H9 (cell line): Measurements from ENCODE around the gene BCL7B. TPM values are rescaled to one million over a fixed set of nuclear protein-coding genes. Genes with fewer than 3 reads are reported as not detected.

Experiments used
- DNase-seq: peaks from one replicate; pipeline ENCODE4 v3.0.0-alpha.2; 2017
- H2AFZ ChIP-seq: one replicate; pipeline ENCODE4 v1.6.1; 2013; ENCODE audit warnings: mild to moderate bottlenecking, low read length, control low read depth, moderate library complexity
- H2AK5ac ChIP-seq: 2 replicates; pipeline ENCODE4 v1.6.1; 2013; ENCODE audit warnings: low read length, control low read depth, mixed read lengths; ENCODE audit not compliant: insufficient read length
- H2BK120ac ChIP-seq: one replicate; pipeline ENCODE4 v1.6.1; 2013; ENCODE audit warnings: low read depth, mild to moderate bottlenecking, low read length, control low read depth, inconsistent platforms; ENCODE audit not compliant: poor library complexity, severe bottlenecking
- H2BK12ac ChIP-seq: 2 replicates; pipeline ENCODE4 v1.6.1; 2013; ENCODE audit warnings: low read length, control low read depth, mixed read lengths, low read depth; ENCODE audit not compliant: insufficient read length
- H2BK15ac ChIP-seq: 2 replicates; pipeline ENCODE4 v1.6.1; 2013; ENCODE audit warnings: low read depth, low read length, control low read depth
- H2BK20ac ChIP-seq: one replicate; pipeline ENCODE4 v1.6.1; 2013; ENCODE audit warnings: low read depth, mild to moderate bottlenecking, low read length, control low read depth, inconsistent platforms; ENCODE audit not compliant: poor library complexity, severe bottlenecking
- H2BK5ac ChIP-seq: 2 replicates; pipeline ENCODE4 v1.6.1; 2013; ENCODE audit warnings: low read length, control low read depth, mixed read lengths; ENCODE audit not compliant: insufficient read length
- H3K14ac ChIP-seq: 2 replicates; pipeline ENCODE4 v1.6.1; 2013; ENCODE audit warnings: low read length, control low read depth; ENCODE audit not compliant: insufficient read depth
- H3K18ac ChIP-seq: 2 replicates; pipeline ENCODE4 v1.6.1; 2013; ENCODE audit warnings: low read depth, mild to moderate bottlenecking, mixed read lengths, low read length, control low read depth; ENCODE audit not compliant: insufficient read length
- H3K23ac ChIP-seq: 2 replicates; pipeline ENCODE4 v1.6.1; 2013; ENCODE audit warnings: low read length, control low read depth, mixed read lengths, low read depth; ENCODE audit not compliant: insufficient read length
- H3K23me2 ChIP-seq: 2 replicates; pipeline ENCODE4 v1.6.1; 2013; ENCODE audit warnings: low read depth, mild to moderate bottlenecking, mixed read lengths, low read length, control low read depth; ENCODE audit not compliant: insufficient read length, poor library complexity, severe bottlenecking
- H3K27ac ChIP-seq: 2 replicates; pipeline ENCODE4 v1.5.1; 2013; ENCODE audit warnings: low read length, control low read depth, mixed read lengths, low read depth; ENCODE audit not compliant: insufficient read length
- H3K27me3 ChIP-seq: 2 replicates; pipeline ENCODE4 v1.6.1; 2013; ENCODE audit warnings: low read length, control low read depth, inconsistent platforms; ENCODE audit not compliant: insufficient read depth
- H3K4ac ChIP-seq: 2 replicates; pipeline ENCODE4 v1.6.1; 2013; ENCODE audit warnings: low read depth, mild to moderate bottlenecking, control low read depth, inconsistent platforms, low read length, moderate library complexity
- H3K4me1 ChIP-seq: 2 replicates; pipeline ENCODE4 v1.6.1; 2013; ENCODE audit warnings: low read length, control low read depth, inconsistent platforms; ENCODE audit not compliant: insufficient read depth
- H3K4me2 ChIP-seq: 2 replicates; pipeline ENCODE4 v1.6.1; 2013; ENCODE audit warnings: low read length, control low read depth, mixed read lengths; ENCODE audit not compliant: insufficient read length, insufficient read depth
- H3K56ac ChIP-seq: 2 replicates; pipeline ENCODE4 v1.6.1; 2013; ENCODE audit warnings: low read depth, mild to moderate bottlenecking, mixed read lengths, low read length, control low read depth; ENCODE audit not compliant: insufficient read length
- H3K79me1 ChIP-seq: 2 replicates; pipeline ENCODE4 v1.6.1; 2013; ENCODE audit warnings: low read depth, mild to moderate bottlenecking, moderate library complexity, low read length, control low read depth, inconsistent platforms; ENCODE audit not compliant: insufficient read depth, poor library complexity, severe bottlenecking
- H3K79me2 ChIP-seq: 2 replicates; pipeline ENCODE4 v1.6.1; 2013; ENCODE audit warnings: low read length, control low read depth, inconsistent platforms; ENCODE audit not compliant: insufficient read depth
- H3K9ac ChIP-seq: 2 replicates; pipeline ENCODE4 v1.6.1; 2013; ENCODE audit warnings: low read length, control low read depth, mixed read lengths; ENCODE audit not compliant: insufficient read length; ENCODE audit errors: extremely low read depth
- H3K9me3 ChIP-seq: one replicate; pipeline ENCODE4 v1.6.1; 2013; ENCODE audit warnings: low read depth, low read length, inconsistent platforms; ENCODE audit not compliant: control insufficient read depth
- H3T11ph ChIP-seq: one replicate; pipeline ENCODE4 v1.6.1; 2013; ENCODE audit warnings: mild to moderate bottlenecking, low read length, control low read depth, inconsistent platforms
- H4K20me1 ChIP-seq: one replicate; pipeline ENCODE4 v1.6.1; 2013; ENCODE audit not compliant: control insufficient read depth, insufficient read length, insufficient read depth
- H4K5ac ChIP-seq: 2 replicates; pipeline ENCODE4 v1.6.1; 2013; ENCODE audit warnings: low read depth, mild to moderate bottlenecking, mixed read lengths, low read length, control low read depth; ENCODE audit not compliant: insufficient read length
- H4K8ac ChIP-seq: replicated peaks from 2 replicates; pipeline ENCODE4 v1.6.1; 2013; ENCODE audit warnings: low read length, control low read depth, mixed read lengths, low read depth; ENCODE audit not compliant: insufficient read length
- H4K91ac ChIP-seq: 2 replicates; pipeline ENCODE4 v1.6.1; 2013; ENCODE audit warnings: low read depth, mild to moderate bottlenecking, moderate library complexity, mixed read lengths, low read length, control low read depth; ENCODE audit not compliant: insufficient read length
- H3K27ac Mint-ChIP-seq, 3 experiments: 2 replicates in 2 of 3; 3 replicates in 1 of 3; pipeline ENCODE4 v1.8.0; 2020 to 2021; ENCODE audit warnings: mixed read lengths in 3 of 3, mild to moderate bottlenecking in 1 of 3, moderate library complexity in 1 of 3
- H3K27me3 Mint-ChIP-seq: 2 replicates; pipeline ENCODE4 v1.8.0; 2021; ENCODE audit warnings: low read depth, mild to moderate bottlenecking, moderate library complexity, mixed read lengths
- H3K36me3 Mint-ChIP-seq, 3 experiments: 2 replicates in 2 of 3; 3 replicates in 1 of 3; pipeline ENCODE4 v1.8.0; 2020 to 2021; ENCODE audit warnings: low read depth in 3 of 3, mixed read lengths in 3 of 3; ENCODE audit not compliant: insufficient read depth in 1 of 3
- H3K4me1 Mint-ChIP-seq, 2 experiments: 2 replicates each; pipeline ENCODE4 v1.8.0; 2020; ENCODE audit warnings: mixed read lengths in 2 of 2
- H3K4me3 Mint-ChIP-seq, 2 experiments: 2 replicates in 1 of 2; 3 replicates in 1 of 2; pipeline ENCODE4 v1.8.0; 2020 to 2021; ENCODE audit warnings: mild to moderate bottlenecking in 2 of 2, mixed read lengths in 2 of 2, moderate library complexity in 1 of 2
- H3K9me3 Mint-ChIP-seq, 2 experiments: 2 replicates in 1 of 2; 3 replicates in 1 of 2; pipeline ENCODE4 v1.8.0; 2020; ENCODE audit warnings: mild to moderate bottlenecking in 2 of 2, mixed read lengths in 2 of 2, moderate library complexity in 1 of 2
- WGBS: extraction: QIAGEN DNeasy Blood & Tissue Kit; methylation state at CpG from one replicate; pipeline ENCODE4 v1.1.7; 2013; ENCODE audit warnings: missing lambda C conversion rate, low lambda C conversion rate, mixed read lengths; ENCODE audit not compliant: insufficient read length; ENCODE audit errors: extremely low coverage; 5-methylcytosine and 5-hydroxymethylcytosine counted together
- total RNA-seq: library from RNA; stranded (reverse); gene quantifications from 2 replicates; pipeline ENCODE4 v1.2.1, GENCODE V29; 2021
- TF ChIP-seq, protein P1 (sequence below): fragments of 200-600 bp; sonication (generic); conservative IDR thresholded peaks from 3 replicates; pipeline ENCODE4 v1.8.0; 2021; ENCODE audit warnings: antibody characterized with exemption, mild to moderate bottlenecking

The BCL7B gene
- total RNA-seq, 1 experiment from 2014 or later, result 48.9 TPM

DNA sequence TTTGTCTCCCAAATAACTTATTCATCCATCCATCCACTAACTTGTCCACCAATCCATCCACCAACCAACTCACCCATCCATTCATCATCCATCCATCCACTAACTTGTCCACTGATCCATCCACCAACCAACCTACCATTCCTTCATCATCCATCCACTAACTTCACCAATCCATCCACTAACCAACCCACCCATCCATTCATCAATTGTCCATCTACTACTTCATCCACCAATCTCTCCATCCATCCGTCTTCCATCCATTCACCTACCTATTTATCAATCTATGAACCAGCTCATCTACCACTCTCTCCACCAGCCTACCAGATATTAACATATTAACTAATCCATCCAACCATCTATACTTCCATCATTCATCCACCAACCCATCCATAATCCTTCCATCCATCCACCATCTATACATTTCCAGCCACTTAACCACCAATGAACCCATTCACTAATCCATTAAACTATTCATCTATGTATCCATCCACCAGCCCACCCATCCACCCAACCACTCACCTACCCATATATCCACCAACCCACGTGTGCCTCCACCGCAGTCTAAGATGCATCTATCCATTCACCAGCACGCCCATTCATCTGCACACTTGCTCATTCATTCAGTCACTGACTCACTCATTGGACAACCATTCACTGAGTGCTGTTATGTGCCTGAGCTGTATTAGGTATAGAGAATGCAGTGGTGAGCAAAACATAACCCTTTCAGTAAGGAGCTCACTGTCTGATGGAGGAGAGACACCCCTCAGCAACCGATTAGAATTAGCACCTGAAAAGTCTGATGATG, 40.7 kb upstream of the BCL7B start:
- Histone ChIP-seq H3K9ac (no peak overlapping the region), H3T11ph (no peak overlapping the region), H4K8ac (no peak overlapping the region), H3K18ac (no peak overlapping the region), H2BK120ac (no peak overlapping the region), H3K23ac (no peak overlapping the region), H3K79me2 (no peaks in the 10 kb centered on the region), H3K79me1 (no peaks in the 10 kb centered on the region), H2BK15ac (no peak overlapping the region), H3K4me2 (no peak overlapping the region), H3K56ac (no peak overlapping the region), H3K9me3 (no peaks in the 10 kb centered on the region), H3K27me3 (no peaks in the 10 kb centered on the region; the same call in 1 of the 2 replicates), H3K4ac (no peak overlapping the region), H2BK5ac (no peak overlapping the region), H3K4me1 (no peaks in the 10 kb centered on the region; the same call in 1 of the 2 replicates), H2AK5ac (no peak overlapping the region), H2BK20ac (no peak overlapping the region), H4K20me1 (no peaks in the 10 kb centered on the region), H3K23me2 (no peaks in the 10 kb centered on the region), H3K27ac (no peak overlapping the region), H3K14ac (no peak overlapping the region), H2BK12ac (no peak overlapping the region), H4K91ac (no peak overlapping the region), H2AFZ (no peak overlapping the region), H4K5ac (no peak overlapping the region)
- 100% methylated on average over 1 of the region's 5 CpGs for WGBS
- no peaks in the 10 kb centered on the region for H3K9me3 Mint-ChIP-seq
- H3K36me3 Mint-ChIP-seq, result peaks cover 0 to 4% (median 0%) of the 10 kb centered on the region in 3 experiments; a peak in 3 of 7 replicates
- H3K4me3 Mint-ChIP-seq, result peak overlapping the region in 1 of 2 experiments; percentile 4; a peak in 1 of 5 replicates
- H3K27ac Mint-ChIP-seq, result no peak overlapping the region; a peak in 1 of 7 replicates
- TF ChIP-seq, protein P1, sequence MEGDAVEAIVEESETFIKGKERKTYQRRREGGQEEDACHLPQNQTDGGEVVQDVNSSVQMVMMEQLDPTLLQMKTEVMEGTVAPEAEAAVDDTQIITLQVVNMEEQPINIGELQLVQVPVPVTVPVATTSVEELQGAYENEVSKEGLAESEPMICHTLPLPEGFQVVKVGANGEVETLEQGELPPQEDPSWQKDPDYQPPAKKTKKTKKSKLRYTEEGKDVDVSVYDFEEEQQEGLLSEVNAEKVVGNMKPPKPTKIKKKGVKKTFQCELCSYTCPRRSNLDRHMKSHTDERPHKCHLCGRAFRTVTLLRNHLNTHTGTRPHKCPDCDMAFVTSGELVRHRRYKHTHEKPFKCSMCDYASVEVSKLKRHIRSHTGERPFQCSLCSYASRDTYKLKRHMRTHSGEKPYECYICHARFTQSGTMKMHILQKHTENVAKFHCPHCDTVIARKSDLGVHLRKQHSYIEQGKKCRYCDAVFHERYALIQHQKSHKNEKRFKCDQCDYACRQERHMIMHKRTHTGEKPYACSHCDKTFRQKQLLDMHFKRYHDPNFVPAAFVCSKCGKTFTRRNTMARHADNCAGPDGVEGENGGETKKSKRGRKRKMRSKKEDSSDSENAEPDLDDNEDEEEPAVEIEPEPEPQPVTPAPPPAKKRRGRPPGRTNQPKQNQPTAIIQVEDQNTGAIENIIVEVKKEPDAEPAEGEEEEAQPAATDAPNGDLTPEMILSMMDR, result no peak
- peaks cover 57% of the 10 kb centered on the region for H3K27me3 Mint-ChIP-seq
- peaks cover 2 to 31% of the 10 kb centered on the region in 2 experiments; a peak in 2 of 4 replicates for H3K4me1 Mint-ChIP-seq
- DNase-seq, result no peak
